Measurements from ENCODE around the gene SCN4A. TPM values are rescaled to one million over a fixed set of nuclear protein-coding genes. Genes with fewer than 3 reads are reported as not detected.

The SCN4A gene
- total RNA-seq, 1 donor from 2014 or later: 0.43 TPM

GRCh38 chr17:63948521-63948920, 24.2 kb downstream of the SCN4A start:
- Mint-ChIP-seq H3K9me3 (ENCODE audit: unreplicated experiment) (peaks cover 1% of the 10 kb centered on the region), H3K27ac (ENCODE audit: unreplicated experiment) (no peak overlapping the region), H3K4me1 (ENCODE audit: low read depth, unreplicated experiment) (no peaks in the 10 kb centered on the region), H3K36me3 (ENCODE audit: low read depth, unreplicated experiment) (no peaks in the 10 kb centered on the region), H3K4me3 (ENCODE audit: unreplicated experiment) (no peak overlapping the region), H3K27me3 (ENCODE audit: low read depth, unreplicated experiment) (peaks cover 21% of the 10 kb centered on the region)
- no peak overlapping the region for H3K9ac ChIP-seq (ENCODE audit: low read length)
- no peak for FAIRE-seq
- H3K4me1 ChIP-seq (ENCODE audit: insufficient read depth, low read length): no peaks in the 10 kb centered on the region
- H3K27ac ChIP-seq (ENCODE audit: low read depth, low read length): no peak overlapping the region
- TF ChIP-seq CTCF (IDR thresholded peaks at IDR 0.05; ENCODE audit: insufficient read depth, low read depth, low read length) (no peak), EZH2 (IDR thresholded peaks at IDR 0.05; ENCODE audit: insufficient read depth, low read length) (no peak)
- no peaks in the 10 kb centered on the region for H3K36me3 ChIP-seq (ENCODE audit: insufficient read depth, low read length)
- no peak overlapping the region for H2AFZ ChIP-seq (ENCODE audit: low read depth, low read length)
- no peaks in the 10 kb centered on the region for H3K9me3 ChIP-seq (ENCODE audit: insufficient read depth, low read depth, low read length)
- no peaks in the 10 kb centered on the region for H3K27me3 ChIP-seq (ENCODE audit: insufficient read depth, low read length)
- no peaks in the 10 kb centered on the region for H4K20me1 ChIP-seq (ENCODE audit: insufficient read depth, low read length)
- DNase-seq (ENCODE audit: low read depth): no peak
- H3K4me3 ChIP-seq (ENCODE audit: insufficient read depth, low read depth, low read length): no peak overlapping the region
- no peaks in the 10 kb centered on the region for H3K79me2 ChIP-seq (ENCODE audit: insufficient read depth, low read length)
- no peak overlapping the region for H3K4me2 ChIP-seq (ENCODE audit: low read length)

DNA sequence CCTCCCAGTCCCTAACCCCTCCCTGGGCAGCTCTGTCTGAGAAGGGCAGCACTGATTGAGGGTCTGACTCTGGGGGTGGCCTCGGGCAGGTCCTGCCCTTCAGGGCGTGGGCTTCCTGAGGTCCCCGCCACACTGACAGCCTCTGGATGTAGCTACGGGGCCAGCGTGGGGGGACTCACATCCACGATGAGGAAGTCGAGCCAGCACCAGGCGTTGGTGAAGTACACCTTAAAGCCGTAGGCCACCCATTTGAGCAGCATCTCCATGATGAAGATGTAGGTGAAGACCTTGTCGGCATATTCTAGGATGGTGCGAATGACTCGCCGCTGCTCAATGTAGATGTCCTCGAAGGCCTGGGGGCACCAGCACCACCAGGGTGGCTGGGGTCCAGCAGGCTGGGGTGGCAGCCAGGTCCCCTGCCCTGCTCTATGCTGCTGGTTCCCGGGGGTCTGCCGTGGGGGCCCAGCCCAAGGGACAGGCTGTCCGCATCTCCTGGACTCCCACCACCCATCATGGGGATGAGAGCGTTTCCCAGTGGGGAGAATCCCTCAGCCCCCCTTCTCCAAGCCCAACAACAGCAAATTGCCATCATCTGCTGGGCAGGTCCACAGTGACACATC, 24.9 kb downstream of the SCN4A start:
- no peak for DNase-seq (ENCODE audit: low read depth)
- H3K36me3 ChIP-seq (ENCODE audit: insufficient read depth, low read length): no peaks in the 10 kb centered on the region
- H3K79me2 ChIP-seq (ENCODE audit: insufficient read depth, low read length): no peaks in the 10 kb centered on the region
- H3K4me1 ChIP-seq (ENCODE audit: insufficient read depth, low read length): no peaks in the 10 kb centered on the region
- no peak for FAIRE-seq
- H3K27me3 Mint-ChIP-seq (ENCODE audit: low read depth, unreplicated experiment): peaks cover 23% of the 10 kb centered on the region
- H3K9me3 Mint-ChIP-seq (ENCODE audit: unreplicated experiment): peaks cover 1% of the 10 kb centered on the region
- TF ChIP-seq EZH2 (IDR thresholded peaks at IDR 0.05; ENCODE audit: insufficient read depth, low read length) (no peak), CTCF (IDR thresholded peaks at IDR 0.05; ENCODE audit: insufficient read depth, low read depth, low read length) (no peak)
- no peaks in the 10 kb centered on the region for H3K9me3 ChIP-seq (ENCODE audit: insufficient read depth, low read depth, low read length)
- no peaks in the 10 kb centered on the region for H3K27me3 ChIP-seq (ENCODE audit: insufficient read depth, low read length)
- H4K20me1 ChIP-seq (ENCODE audit: insufficient read depth, low read length): no peaks in the 10 kb centered on the region
- no peaks in the 10 kb centered on the region for H3K4me1 Mint-ChIP-seq (ENCODE audit: low read depth, unreplicated experiment)
- H3K9ac ChIP-seq (ENCODE audit: low read length): no peak overlapping the region
- no peak overlapping the region for H3K4me3 ChIP-seq (ENCODE audit: insufficient read depth, low read depth, low read length)
- no peak overlapping the region for H3K4me3 Mint-ChIP-seq (ENCODE audit: unreplicated experiment)
- H3K27ac Mint-ChIP-seq (ENCODE audit: unreplicated experiment): no peak overlapping the region
- H3K27ac ChIP-seq (ENCODE audit: low read depth, low read length): no peak overlapping the region
- H3K4me2 ChIP-seq (ENCODE audit: low read length): no peak overlapping the region
- H2AFZ ChIP-seq (ENCODE audit: low read depth, low read length): no peak overlapping the region
- H3K36me3 Mint-ChIP-seq (ENCODE audit: low read depth, unreplicated experiment): no peaks in the 10 kb centered on the region

Data from astrocyte (in vitro differentiated cells and primary cell).